HCT116 (cell line): ENCODE results near the gene DDR2. TPM values are rescaled to one million over a fixed set of nuclear protein-coding genes. Genes with fewer than 3 reads are reported as not detected.

Source experiments
- ATAC-seq: fragments of 200-7000 bp; cut with Tn5 transposase; 2 replicates; pipeline ENCODE4 v1.9.1; 2020; ENCODE audit warnings: mild to moderate bottlenecking, moderate library complexity
- BruUV-seq: library from RNA; stranded (reverse); fragments of 400-500 nt; replicated peaks from 2 replicates; lab custom pipeline; 2021; lab: Mats Ljungman, UMichigan
- CTCF ChIA-PET: fragments of 300-600 bp; sonication (Branson Sonifier 250); formaldehyde crosslinking; loops from one replicate; lab custom pipeline; 2021; ENCODE audit warnings: antibody characterized with exemption; lab: Charles Lee
- POLR2A ChIA-PET: fragments of 300-600, 350-600 bp; sonication (Branson Sonifier 250); formaldehyde crosslinking; loops from one replicate; lab custom pipeline; 2021; ENCODE audit warnings: antibody characterized with exemption; lab: Charles Lee
- RAD21 ChIA-PET, 2 experiments: fragments of 300-600 bp; sonication (Branson Sonifier 250); formaldehyde crosslinking; loops; one replicate each; lab custom pipeline; 2023; ENCODE audit warnings: low total read pairs in 2 of 2; ENCODE audit not compliant: uncharacterized antibody in 2 of 2, unreplicated experiment in 2 of 2, low non-redundant PET in 1 of 2; lab: Charles Lee
- DNase-seq: peaks from one replicate; pipeline ENCODE4 v3.0.0-alpha.2; 2010; ENCODE audit warnings: low read depth, low spot score
- H2AFZ ChIP-seq: fragments of 200-600 bp; shearing (Covaris generic), sonication (generic); 2 replicates; pipeline ENCODE4 v1.6.1; 2017; ENCODE audit warnings: low read depth, mixed run types, mixed read lengths, antibody characterized with exemption, low read length; ENCODE audit not compliant: poor library complexity, severe bottlenecking
- H3K27ac ChIP-seq: 2 replicates; pipeline ENCODE4 v1.5.1; 2012; ENCODE audit warnings: low read depth, low read length
- H3K27me3 ChIP-seq: fragments of 200-600 bp; sonication (generic); 2 replicates; pipeline ENCODE4 v1.6.1; 2016; ENCODE audit warnings: mixed run types, low read length, mixed read lengths; ENCODE audit not compliant: insufficient read depth
- H3K36me3 ChIP-seq, 2 experiments: fragments of 200-500 bp in 1 of 2; fragments of 200-600 bp in 1 of 2; sonication (Bioruptor generic) in 1 of 2; sonication (generic) in 1 of 2; 2 replicates each; pipeline versions ENCODE4 v1.5.1 to v1.6.1; 2014 to 2016; ENCODE audit warnings: low read length in 2 of 2, inconsistent platforms in 1 of 2, mixed read lengths in 1 of 2, mixed run types in 1 of 2; ENCODE audit not compliant: insufficient read depth in 2 of 2, control insufficient read depth in 1 of 2
- H3K4me1 ChIP-seq, 2 experiments: fragments of 200-600 bp in 1 of 2; sonication (generic) in 1 of 2; 2 replicates each; pipeline versions ENCODE4 v1.5.1 to v1.6.1; 2012 to 2017; ENCODE audit warnings: low read length in 2 of 2, inconsistent platforms in 1 of 2, mild to moderate bottlenecking in 1 of 2, mixed read lengths in 1 of 2, mixed run types in 1 of 2, moderate library complexity in 1 of 2; ENCODE audit not compliant: insufficient read depth in 2 of 2, control insufficient read depth in 1 of 2
- H3K4me2 ChIP-seq: fragments of 200-600 bp; sonication (generic); 2 replicates; pipeline ENCODE4 v1.6.1; 2017; ENCODE audit warnings: mixed run types, low read length, mixed read lengths
- H3K4me3 ChIP-seq, 2 experiments: fragments of 200-600 bp in 1 of 2; sonication (generic) in 1 of 2; replicated peaks in 1 of 2; 2 replicates each; pipeline ENCODE4 v1.5.1; 2011 to 2016; ENCODE audit warnings: low read length in 2 of 2, control low read depth in 1 of 2, low read depth in 1 of 2, mild to moderate bottlenecking in 1 of 2, mixed read lengths in 1 of 2, mixed run types in 1 of 2
- H3K79me2 ChIP-seq: fragments of 200-600 bp; sonication (generic); 2 replicates; pipeline ENCODE4 v1.6.1; 2017; ENCODE audit warnings: mild to moderate bottlenecking, mixed run types, low read length, moderate library complexity, mixed read lengths; ENCODE audit not compliant: insufficient read depth
- H3K9ac ChIP-seq: fragments of 200-600 bp; sonication (generic); 2 replicates; pipeline ENCODE4 v1.6.1; 2016; ENCODE audit warnings: low read length, mixed read lengths
- H3K9me2 ChIP-seq: fragments of 200-600 bp; sonication (generic), shearing (Covaris generic); 2 replicates; pipeline ENCODE4 v1.6.1; 2017; ENCODE audit warnings: mixed run types, mild to moderate bottlenecking, moderate library complexity; ENCODE audit not compliant: insufficient read depth
- H3K9me3 ChIP-seq, 2 experiments: fragments of 200-500 bp in 1 of 2; fragments of 200-600 bp in 1 of 2; sonication (Bioruptor generic) in 1 of 2; sonication (generic) in 1 of 2; 2 replicates each; pipeline ENCODE4 v1.6.1; 2014 to 2017; ENCODE audit warnings: low read length in 2 of 2, mixed read lengths in 2 of 2, inconsistent platforms in 1 of 2, low read depth in 1 of 2, mild to moderate bottlenecking in 1 of 2, mixed run types in 1 of 2, moderate library complexity in 1 of 2; ENCODE audit not compliant: control insufficient read depth in 1 of 2, insufficient read depth in 1 of 2
- H4K20me1 ChIP-seq: fragments of 200-600 bp; sonication (generic), shearing (Covaris generic); 2 replicates; pipeline ENCODE4 v1.6.1; 2017; ENCODE audit warnings: mixed run types, mild to moderate bottlenecking, moderate library complexity; ENCODE audit not compliant: insufficient read depth
- ATF3 ChIP-seq: IDR thresholded peaks from 2 replicates; pipeline ENCODE4 v1.6.1; 2012
- CBX3 ChIP-seq: IDR thresholded peaks from 2 replicates; pipeline ENCODE4 v1.6.1; 2012; ENCODE audit warnings: low read depth
- CEBPB ChIP-seq: IDR thresholded peaks from 2 replicates; pipeline ENCODE4 v1.6.1; 2012; ENCODE audit warnings: low read depth
- EGR1 ChIP-seq: IDR thresholded peaks from 2 replicates; pipeline ENCODE4 v1.6.1; 2012; ENCODE audit warnings: low read depth
- EZH2 ChIP-seq: fragments of 200-600 bp; sonication (generic); IDR thresholded peaks from 2 replicates; pipeline ENCODE4 v1.6.1; 2017; ENCODE audit warnings: antibody characterized with exemption, mixed run types
- EZH2phosphoT487 ChIP-seq: fragments of 200-600 bp; IDR thresholded peaks from 2 replicates; pipeline ENCODE4 v1.6.1; 2018; ENCODE audit warnings: antibody characterized with exemption, borderline replicate concordance
- JUND ChIP-seq: IDR thresholded peaks from 2 replicates; pipeline ENCODE4 v1.6.1; 2012
- ZFX ChIP-seq: fragments of 450-650 bp; IDR thresholded peaks from 2 replicates; pipeline ENCODE4 v1.6.1; 2017
- intact Hi-C: fragments of 100-400 bp; cut with micrococcal nuclease; formaldehyde crosslinking; loops from 2 replicates; pipeline ENCODE4 v1.10.0; 2022
- total RNA-seq: library from RNA; stranded (reverse); gene quantifications from one replicate; pipeline ENCODE4 v1.2.1, GENCODE V29; 2021; ENCODE audit not compliant: unreplicated experiment

DDR2 gene
- total RNA-seq, 1 experiment from 2014 or later: 0.84 TPM

- no peaks in the 10 kb centered on the region for H3K27me3 ChIP-seq
- DNase-seq (no peak), ATAC-seq (no peak)
- H3K36me3 ChIP-seq: no peaks in the 10 kb centered on the region
- no peaks in the 10 kb centered on the region for H4K20me1 ChIP-seq
- H3K27ac ChIP-seq: no peak overlapping the region
- ChIA-PET CTCF (no interaction called here), POLR2A (no interaction called here), RAD21 (no interaction called here)
- H3K9ac ChIP-seq: no peak overlapping the region
- intact Hi-C loops: no loop called here
- H3K4me2 ChIP-seq: no peak overlapping the region
- peaks cover 2 to 9% of the 10 kb centered on the region in 2 experiments for H3K4me1 ChIP-seq
- no peaks in the 10 kb centered on the region for H3K9me2 ChIP-seq
- no peak for TF ChIP-seq CEBPB
- TF ChIP-seq ATF3: no peak
- TF ChIP-seq EZH2phosphoT487: no peak
- TF ChIP-seq EGR1: no peak
- TF ChIP-seq EZH2: no peak
- TF ChIP-seq ZFX: no peak
- BruUV-seq: no TSS peak
- H3K4me3 ChIP-seq: no peak overlapping the region
- H3K9me3 ChIP-seq: no peaks in the 10 kb centered on the region
- no peak overlapping the region for H2AFZ ChIP-seq
- no peaks in the 10 kb centered on the region for H3K79me2 ChIP-seq
Measured at GRCh38 chr1:162724583-162725120, 92.4 kb downstream of the DDR2 start.

- TF ChIP-seq JUND (no peak), CBX3 (no peak), ATF3 (no peak)
- TF ChIP-seq, all 23 proteins: peak for 0
- Histone ChIP-seq H3K27ac (no peak overlapping the region), H3K9me2 (no peaks in the 10 kb centered on the region), H3K4me3 (no peak overlapping the region), H3K4me2 (peak overlapping the region; percentile 26; the same call in 1 of the 2 replicates), H4K20me1 (no peaks in the 10 kb centered on the region), H3K36me3 (no peaks in the 10 kb centered on the region), H3K9me3 (no peaks in the 10 kb centered on the region), H3K4me1 (peaks cover 2 to 9% of the 10 kb centered on the region in 2 experiments), H2AFZ (no peak overlapping the region), H3K79me2 (no peaks in the 10 kb centered on the region), H3K27me3 (no peaks in the 10 kb centered on the region), H3K9ac (no peak overlapping the region)
- POLR2A ChIA-PET: no interaction called here
- CTCF ChIA-PET: no interaction called here
- BruUV-seq: no TSS peak
- intact Hi-C loops: no loop called here
- RAD21 ChIA-PET: no interaction called here
- ATAC-seq: peak; percentile 55
- DNase-seq: no peak
Measured at GRCh38 chr1:162725301-162725837, 93.1 kb downstream of the DDR2 start.
